GM06990 (cell line): Measurements from ENCODE around the gene DNAL4.

Experiments
- DNase-seq: peaks from one replicate; pipeline ENCODE4 v3.0.0-alpha.2; 2011; ENCODE audit not compliant: insufficient read length; ENCODE audit errors: extremely low read depth
- H3K27me3 ChIP-seq: replicated peaks from 2 replicates; pipeline ENCODE4 v1.6.0; 2011; ENCODE audit warnings: low read length; ENCODE audit not compliant: control insufficient read depth, insufficient read depth
- H3K36me3 ChIP-seq: 2 replicates; pipeline ENCODE4 v1.5.1; 2011; ENCODE audit warnings: low read length; ENCODE audit not compliant: control insufficient read depth, insufficient read depth
- H3K4me3 ChIP-seq: replicated peaks from 2 replicates; pipeline ENCODE4 v1.5.1; 2011; ENCODE audit warnings: low read depth, mild to moderate bottlenecking, control low read depth, low read length
- TF ChIP-seq, protein P1 (sequence below): IDR thresholded peaks from 2 replicates; pipeline ENCODE4 v1.5.1; 2011; ENCODE audit warnings: low read length, control low read depth, mild to moderate bottlenecking, inconsistent platforms; ENCODE audit not compliant: insufficient read depth, poor library complexity, severe bottlenecking

DNAL4 gene

DNA sequence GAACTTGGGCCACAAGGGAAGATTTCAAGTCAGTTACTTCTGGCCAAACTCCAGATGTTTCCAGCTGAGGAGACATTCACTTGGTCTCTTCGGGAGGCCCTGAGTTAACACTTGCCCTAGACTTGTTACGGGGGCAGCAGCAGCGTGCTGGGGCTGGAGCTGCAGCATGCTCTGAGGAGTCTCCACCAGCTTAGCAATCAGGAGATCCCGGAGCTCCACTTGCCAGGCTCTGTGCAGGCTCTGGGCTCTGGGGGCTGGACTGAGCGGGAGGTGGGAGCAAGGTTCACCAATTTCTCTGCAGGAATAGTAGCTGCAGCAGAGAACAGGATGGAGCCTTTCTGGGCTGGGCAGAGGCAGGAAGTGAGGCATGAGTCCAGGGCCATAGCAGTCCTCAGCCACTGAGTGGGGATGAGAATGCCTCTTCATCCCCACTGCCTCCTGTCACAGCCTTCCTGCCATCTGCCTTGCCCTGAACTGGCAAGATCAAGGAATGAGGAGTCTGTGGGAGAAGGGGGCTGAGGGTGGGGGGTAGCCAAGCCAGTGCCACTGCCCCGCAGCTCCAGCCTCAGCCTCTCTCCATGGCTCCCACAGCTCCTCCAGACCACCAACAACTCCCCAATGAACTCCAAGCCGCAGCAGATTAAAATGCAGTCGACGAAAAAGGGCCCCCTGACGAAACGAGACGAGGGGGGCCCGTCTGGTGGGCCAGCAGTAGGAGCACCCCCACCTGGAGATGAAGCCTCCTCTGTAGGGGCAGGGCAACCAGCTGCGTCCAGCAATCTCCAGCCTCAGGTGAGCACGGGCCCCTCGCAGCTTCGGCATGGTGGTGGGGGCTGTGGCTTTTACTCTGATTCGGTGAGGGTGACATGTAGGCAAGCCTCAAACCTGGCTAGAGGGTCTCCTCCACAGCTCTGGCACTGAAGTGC, 64.8 kb downstream of the DNAL4 start:
- H3K27me3 ChIP-seq, result no peaks in the 10 kb centered on the region
- no peak for DNase-seq
- H3K4me3 ChIP-seq, result no peak overlapping the region
- TF ChIP-seq, protein P1, sequence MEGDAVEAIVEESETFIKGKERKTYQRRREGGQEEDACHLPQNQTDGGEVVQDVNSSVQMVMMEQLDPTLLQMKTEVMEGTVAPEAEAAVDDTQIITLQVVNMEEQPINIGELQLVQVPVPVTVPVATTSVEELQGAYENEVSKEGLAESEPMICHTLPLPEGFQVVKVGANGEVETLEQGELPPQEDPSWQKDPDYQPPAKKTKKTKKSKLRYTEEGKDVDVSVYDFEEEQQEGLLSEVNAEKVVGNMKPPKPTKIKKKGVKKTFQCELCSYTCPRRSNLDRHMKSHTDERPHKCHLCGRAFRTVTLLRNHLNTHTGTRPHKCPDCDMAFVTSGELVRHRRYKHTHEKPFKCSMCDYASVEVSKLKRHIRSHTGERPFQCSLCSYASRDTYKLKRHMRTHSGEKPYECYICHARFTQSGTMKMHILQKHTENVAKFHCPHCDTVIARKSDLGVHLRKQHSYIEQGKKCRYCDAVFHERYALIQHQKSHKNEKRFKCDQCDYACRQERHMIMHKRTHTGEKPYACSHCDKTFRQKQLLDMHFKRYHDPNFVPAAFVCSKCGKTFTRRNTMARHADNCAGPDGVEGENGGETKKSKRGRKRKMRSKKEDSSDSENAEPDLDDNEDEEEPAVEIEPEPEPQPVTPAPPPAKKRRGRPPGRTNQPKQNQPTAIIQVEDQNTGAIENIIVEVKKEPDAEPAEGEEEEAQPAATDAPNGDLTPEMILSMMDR, result no peak
- H3K36me3 ChIP-seq, result peaks cover 65% of the 10 kb centered on the region
